Stimulated activated CD4-positive, alpha-beta T cell treated with anti-CD3 and anti-CD28 coated beads, Interleukin-4, amount 100 ng/mL, for 24 hours (primary cell): ENCODE measurements around the gene KRT78.
"Not testable (repeated sequence)": the region's sequence is repeated elsewhere in the genome, so short reads cannot be mapped to it uniquely, and the experiment has no call there.

Experiments used
- DNase-seq: peaks from one replicate; pipeline ENCODE4 v3.0.0-alpha.2; 2020

KRT78 gene

GRCh38 chr12:52809166-52809565 is 39.6 kb downstream of the KRT78 start:
- DNase-seq: no peak

GRCh38 chr12:52808573-52809160 is 40.1 kb downstream of the KRT78 start:
- no peak for DNase-seq

DNA sequence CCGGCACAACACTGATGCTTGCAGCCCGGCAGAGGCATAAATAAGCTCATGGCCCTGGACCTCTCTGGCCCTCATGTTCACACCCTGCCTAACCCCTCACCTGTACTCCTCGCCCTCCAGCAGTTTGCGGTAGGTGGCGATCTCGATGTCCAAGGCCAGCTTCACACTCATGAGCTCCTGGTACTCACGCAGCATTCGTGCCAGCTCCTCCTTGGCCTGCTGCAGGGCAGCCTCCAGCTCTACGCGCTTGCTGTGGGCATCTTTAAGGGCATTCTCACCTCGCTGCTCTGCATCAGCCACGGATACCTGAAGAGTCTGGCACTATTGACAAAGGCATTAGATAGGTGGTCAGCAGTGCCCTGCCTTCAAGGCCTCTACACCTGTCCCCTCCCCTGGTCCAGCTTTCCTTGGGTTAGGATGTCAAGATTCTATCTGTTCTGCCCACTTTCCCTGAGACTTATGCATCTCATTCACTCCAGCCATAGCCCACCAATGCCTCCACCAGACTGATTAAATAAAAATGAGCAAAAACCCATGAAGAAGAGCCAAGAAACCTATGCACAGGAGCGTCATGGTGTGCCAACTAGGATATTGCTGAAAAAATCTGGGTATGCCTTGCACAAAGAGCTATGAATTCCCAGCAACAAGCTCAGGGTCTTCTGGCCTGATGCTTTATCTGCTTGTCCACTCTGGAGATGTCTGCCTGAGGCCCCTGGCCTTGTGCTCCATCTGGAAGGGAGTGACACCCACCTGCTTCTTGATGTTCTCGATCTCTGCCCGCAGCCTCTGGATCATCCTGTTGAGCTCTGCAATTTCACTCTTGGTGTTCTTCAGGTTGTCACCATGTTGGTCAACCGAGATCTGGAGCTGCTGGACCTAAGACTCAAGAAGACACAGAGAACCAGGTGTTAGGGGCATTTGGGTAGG is 41.0 kb downstream of the KRT78 start:
- DNase-seq: no peak

DNA sequence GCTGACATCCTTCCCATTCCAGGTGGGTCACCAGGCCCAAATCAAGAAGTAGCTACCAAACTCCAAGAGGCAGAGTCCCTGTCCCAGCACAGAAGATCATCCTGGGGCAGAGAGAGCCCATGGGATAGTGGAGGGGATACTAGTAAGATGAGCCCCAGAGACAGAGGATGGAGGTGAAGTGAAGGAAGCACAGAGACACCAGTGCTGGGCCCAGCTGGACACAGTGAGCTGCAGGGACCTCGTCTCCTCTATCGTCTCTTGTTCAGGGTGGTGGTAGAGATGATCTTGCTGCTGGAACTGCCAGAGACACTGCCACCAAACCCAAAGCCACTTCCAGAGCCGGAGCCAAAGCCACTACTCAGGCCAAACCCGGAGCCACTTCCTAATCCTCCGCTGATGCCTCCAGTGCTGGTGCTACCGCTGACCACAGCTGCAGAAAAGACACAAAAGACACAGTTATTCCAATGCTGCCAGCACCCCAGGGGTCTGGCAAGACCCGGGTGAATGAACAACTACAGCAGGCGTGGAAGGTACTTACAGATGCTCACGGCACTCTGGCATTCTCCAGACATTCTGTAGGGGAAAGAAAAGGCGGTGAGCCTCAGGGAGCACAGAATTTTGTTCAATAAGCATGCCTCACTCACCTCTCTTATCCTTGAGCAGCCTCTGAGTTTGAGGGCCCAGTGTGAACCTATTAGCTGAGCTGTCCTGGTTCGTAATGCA is 41.8 kb downstream of the KRT78 start:
- DNase-seq: no peak

DNA sequence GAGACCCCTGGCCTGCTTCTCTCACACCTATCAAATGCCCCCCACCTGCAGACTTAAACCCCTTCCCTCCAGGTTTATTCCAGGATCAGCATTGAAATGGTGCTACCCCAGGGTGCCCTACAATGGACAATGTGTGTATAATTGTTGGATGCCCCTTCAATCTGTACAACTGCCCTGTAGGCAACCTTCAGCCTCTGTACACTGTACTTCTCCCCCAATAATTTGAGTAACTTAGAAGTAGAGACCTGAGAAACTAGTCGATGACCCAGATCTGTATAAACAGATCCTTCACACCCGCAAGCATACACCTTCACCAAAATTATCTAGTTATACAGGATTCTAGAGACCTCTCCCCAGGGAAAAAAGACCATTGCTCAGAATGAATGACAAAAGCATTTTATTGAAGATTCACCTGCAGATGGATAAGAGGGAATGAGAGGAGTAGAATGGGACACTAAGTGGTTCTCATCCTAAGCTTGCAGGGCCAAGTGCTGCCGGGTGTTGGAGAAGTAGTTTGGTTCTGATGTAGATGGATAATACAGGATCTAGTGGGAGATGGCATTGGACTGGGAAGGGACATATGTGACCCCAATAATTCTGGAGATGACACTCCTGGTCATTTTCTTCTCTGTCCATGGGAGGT is 42.5 kb downstream of the KRT78 start:
- no peak for DNase-seq

GRCh38 chr12:52805739-52806138 is 43.1 kb downstream of the KRT78 start:
- no peak for DNase-seq

DNA sequence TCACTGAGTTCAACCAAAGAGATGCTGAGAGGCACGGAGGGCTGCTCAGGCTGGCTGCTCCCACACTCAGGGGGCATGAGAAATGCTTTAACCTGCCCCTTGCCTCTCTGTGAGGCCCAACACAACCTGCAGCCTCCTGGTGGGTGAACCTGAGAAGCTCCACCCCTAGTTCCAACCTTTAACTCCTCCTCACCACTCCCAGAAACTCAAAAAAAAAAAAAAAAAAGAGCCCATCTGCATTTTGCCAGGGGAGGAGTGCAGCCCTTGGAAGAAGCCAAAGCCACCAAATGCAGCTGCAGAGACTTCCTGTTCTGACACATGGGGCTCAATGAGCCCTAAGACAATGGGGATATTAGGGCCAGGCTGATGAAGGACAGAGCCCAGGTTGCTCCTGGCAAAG is 43.8 kb downstream of the KRT78 start:
- DNase-seq: no peak

GRCh38 chr12:52802442-52802841 is 46.4 kb downstream of the KRT78 start:
- DNase-seq: no peak

DNA sequence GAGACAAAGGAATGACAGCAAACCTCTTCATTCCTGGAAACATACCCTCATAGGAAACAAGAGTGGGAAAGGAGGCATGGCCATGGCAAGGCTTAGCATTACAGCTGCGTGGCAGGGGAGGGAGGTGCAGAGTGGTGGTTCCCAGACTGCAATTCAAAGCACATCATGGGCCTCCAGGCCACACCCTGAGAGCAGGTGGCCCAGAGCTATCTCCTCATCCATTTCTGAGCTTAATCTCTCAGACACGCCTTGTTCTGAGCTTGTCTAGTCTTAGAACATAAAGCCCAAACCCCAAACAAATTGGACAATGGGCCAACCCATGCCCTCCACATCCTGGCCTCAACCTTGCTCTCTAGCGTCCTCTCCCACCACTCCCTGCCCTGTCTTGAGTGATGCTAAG is 47.0 kb downstream of the KRT78 start:
- DNase-seq: no peak

DNA sequence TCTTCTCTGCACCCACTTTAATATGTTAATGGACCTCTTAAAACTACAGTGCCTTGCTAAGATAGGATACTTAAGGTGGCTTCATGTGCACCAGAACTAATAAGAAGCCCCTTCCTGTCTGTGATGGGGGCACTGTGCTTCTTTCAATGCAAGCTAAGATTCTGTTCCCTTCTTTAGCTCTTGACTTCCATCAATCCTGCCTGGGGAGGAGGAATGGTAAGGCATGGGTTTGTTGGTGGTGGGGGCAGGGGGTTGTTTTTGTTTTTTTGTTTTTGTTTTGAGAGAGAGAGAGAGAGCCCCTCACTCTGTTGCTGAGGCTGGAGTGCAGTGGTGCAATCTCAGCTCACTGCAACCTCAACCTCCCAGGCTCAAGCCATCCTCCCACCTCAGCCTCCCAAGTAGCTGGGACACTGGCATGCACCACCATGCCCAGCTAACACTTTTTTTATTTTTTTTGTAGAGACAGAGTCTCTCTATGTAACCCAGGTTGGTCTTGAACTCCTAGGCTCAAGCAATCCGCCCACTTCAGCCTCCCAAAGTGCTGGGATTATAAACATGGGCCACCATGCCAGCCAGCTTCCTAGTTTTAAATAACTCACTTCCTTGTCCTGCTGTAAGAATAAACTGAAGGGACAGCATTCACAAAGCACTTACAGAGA is 48.4 kb downstream of the KRT78 start:
- DNase-seq: no peak

GRCh38 chr12:52799505-52800211 is 49.1 kb downstream of the KRT78 start:
- no peak for DNase-seq

- DNase-seq: no peak
Observed at GRCh38 chr12:52798671-52799504, 49.9 kb downstream of the KRT78 start.

- no peak for DNase-seq
Observed at GRCh38 chr12:52798003-52798670, 50.7 kb downstream of the KRT78 start.

DNA sequence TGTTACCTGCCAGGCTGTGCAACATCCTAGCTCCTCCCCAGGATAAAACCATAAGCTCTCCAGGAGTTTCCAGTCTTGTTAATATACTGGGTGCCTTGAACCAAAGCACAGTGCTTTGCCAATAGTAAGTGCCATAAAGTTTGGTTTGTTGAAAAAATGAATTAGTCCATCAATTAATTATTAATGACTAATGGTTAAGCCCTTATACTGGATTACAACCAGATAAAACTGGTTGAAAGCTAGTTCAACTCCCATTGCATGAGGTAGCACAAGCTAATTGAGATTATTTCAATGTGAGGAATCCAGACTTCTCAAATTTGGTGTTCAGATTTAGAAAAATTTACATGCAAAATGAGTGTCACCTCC is 51.3 kb downstream of the KRT78 start:
- DNase-seq: no peak

GRCh38 chr12:52796839-52797528 is 51.8 kb downstream of the KRT78 start:
- DNase-seq: no peak

GRCh38 chr12:52796429-52796794 is 52.4 kb downstream of the KRT78 start:
- DNase-seq: no peak

DNA sequence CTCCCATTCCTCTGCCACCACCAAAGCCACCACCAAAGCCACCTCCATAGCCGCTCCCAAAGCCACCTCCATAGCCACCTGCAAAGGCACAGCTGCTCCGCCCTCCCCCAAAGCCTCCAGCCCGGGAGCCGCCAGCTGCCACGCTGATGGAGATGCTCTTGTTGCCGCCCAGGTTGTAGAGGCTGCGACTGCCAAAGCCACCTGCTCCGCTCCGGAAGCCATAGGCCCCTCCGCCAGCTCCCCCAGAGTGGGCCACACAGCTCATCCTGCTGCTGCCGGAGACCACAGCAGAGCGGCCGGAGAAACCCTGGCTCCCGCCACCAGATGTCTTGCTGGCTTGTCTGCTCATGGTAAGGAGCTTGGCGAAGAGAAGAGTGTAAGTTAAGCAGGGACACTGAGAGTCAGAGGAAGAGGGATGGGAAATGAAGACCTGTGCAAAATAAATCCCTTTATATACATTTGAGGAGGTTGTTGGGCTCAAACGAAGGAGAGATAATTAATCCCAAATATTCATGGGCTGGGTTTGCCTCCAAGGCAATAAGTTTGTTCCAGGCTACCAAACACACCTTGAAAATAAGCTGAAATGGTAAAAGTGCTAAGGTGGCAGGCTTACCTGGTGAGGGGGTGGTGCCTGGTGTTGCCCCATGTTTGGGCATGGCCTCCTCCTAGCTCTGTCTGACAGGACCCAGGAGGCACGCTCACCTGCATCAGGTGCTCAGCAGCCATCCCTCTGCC is 52.9 kb downstream of the KRT78 start, which contains the start of gene KRT3:
Gene KRT3 (minus strand): TSS at position 424 of the 735 bp plus-strand sequence. CDS start 75 bp downstream, at position 349.
- no peak for DNase-seq

GRCh38 chr12:52795332-52795674 is 53.5 kb downstream of the KRT78 start:
- not testable (repeated sequence) for DNase-seq
